IgD-negative memory B cell (primary cell): Measurements from ENCODE around the gene DPP6. TPM values are rescaled to one million over a fixed set of nuclear protein-coding genes. Genes with fewer than 3 reads are reported as not detected.

Experiments used
- H3K27ac Mint-ChIP-seq, 3 donors: one replicate each; pipeline ENCODE4 v1.8.0; 2020 to 2022; ENCODE audit warnings: mild to moderate bottlenecking in 3 of 3, mixed read lengths in 3 of 3, moderate library complexity in 1 of 3
- H3K27me3 Mint-ChIP-seq: one replicate; pipeline ENCODE4 v1.8.0; 2021; ENCODE audit warnings: mixed read lengths
- H3K36me3 Mint-ChIP-seq: one replicate; pipeline ENCODE4 v1.8.0; 2020; ENCODE audit warnings: mild to moderate bottlenecking, mixed read lengths
- H3K4me1 Mint-ChIP-seq, 3 donors: one replicate each; pipeline ENCODE4 v1.8.0; 2020 to 2022; ENCODE audit warnings: mixed read lengths in 3 of 3, mild to moderate bottlenecking in 1 of 3
- H3K4me3 Mint-ChIP-seq, 4 donors: one replicate each; pipeline ENCODE4 v1.8.0; 2020 to 2022; ENCODE audit warnings: mild to moderate bottlenecking in 4 of 4, mixed read lengths in 4 of 4, moderate library complexity in 3 of 4
- H3K9me3 Mint-ChIP-seq, 3 donors: one replicate each; pipeline ENCODE4 v1.8.0; 2020 to 2021; ENCODE audit warnings: mixed read lengths in 3 of 3, mild to moderate bottlenecking in 1 of 3
- polyA plus RNA-seq: library from polyadenylated mRNA; unstranded; fragments of 300-500 nt; fragmentation: Illumina TruSeq; gene quantifications from one replicate; pipeline ENCODE4 v1.2.3, GENCODE V29; 2021

DPP6 gene
- polyA plus RNA-seq, 1 donor from 2014 or later, result not detected

DNA sequence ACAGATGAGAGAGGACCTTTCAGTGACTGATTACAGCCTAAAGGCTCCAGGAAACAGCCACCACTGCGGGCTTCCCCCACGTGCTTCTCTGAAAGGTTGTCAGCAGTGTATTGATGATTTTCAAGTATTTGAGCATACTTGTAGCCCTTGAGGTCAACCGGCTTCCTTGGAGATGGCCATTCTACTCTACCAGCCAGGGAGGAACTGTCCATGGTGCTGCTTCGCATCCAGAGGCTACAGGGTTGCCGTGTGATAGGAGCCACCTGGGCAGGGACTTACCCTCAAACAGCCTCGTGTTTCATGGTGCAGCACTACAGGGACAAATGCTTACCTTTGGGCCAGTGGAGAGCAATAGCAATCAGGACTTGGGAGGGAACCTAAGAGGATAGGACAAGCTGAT, 179.5 kb downstream of the DPP6 start:
- H3K4me3 Mint-ChIP-seq, result no peak overlapping the region
- no peaks in the 10 kb centered on the region for H3K27me3 Mint-ChIP-seq
- H3K4me1 Mint-ChIP-seq, result no peaks in the 10 kb centered on the region
- H3K27ac Mint-ChIP-seq, result no peak overlapping the region
- H3K9me3 Mint-ChIP-seq, result peaks cover 2 to 14% (median 4%) of the 10 kb centered on the region in 3 donors
- H3K36me3 Mint-ChIP-seq, result peaks cover 1% of the 10 kb centered on the region

DNA sequence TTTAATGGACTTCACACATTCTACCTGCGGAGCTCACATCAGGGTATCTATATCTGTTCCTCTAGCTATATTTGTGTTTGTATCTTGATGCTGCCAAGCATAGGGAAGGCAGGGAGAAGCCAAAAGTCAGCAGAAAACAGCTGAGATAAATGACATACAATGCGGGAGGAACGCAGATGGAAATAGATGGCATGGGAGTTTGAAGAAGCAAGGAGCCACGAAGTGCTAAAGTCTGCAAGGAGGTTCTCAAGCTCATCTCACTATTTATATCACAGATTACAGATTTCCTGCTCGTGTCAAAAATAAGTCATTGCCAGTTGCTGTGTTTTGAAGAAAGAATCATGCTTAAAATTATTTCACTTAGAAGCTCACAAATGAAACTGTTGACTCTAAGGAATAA, 180.5 kb downstream of the DPP6 start:
- no peaks in the 10 kb centered on the region for H3K4me1 Mint-ChIP-seq
- H3K4me3 Mint-ChIP-seq, result no peak overlapping the region
- peaks cover 2 to 17% (median 2%) of the 10 kb centered on the region in 3 donors for H3K9me3 Mint-ChIP-seq
- H3K27ac Mint-ChIP-seq, result no peak overlapping the region
- H3K36me3 Mint-ChIP-seq, result peaks cover 1% of the 10 kb centered on the region
- H3K27me3 Mint-ChIP-seq, result no peaks in the 10 kb centered on the region

DNA sequence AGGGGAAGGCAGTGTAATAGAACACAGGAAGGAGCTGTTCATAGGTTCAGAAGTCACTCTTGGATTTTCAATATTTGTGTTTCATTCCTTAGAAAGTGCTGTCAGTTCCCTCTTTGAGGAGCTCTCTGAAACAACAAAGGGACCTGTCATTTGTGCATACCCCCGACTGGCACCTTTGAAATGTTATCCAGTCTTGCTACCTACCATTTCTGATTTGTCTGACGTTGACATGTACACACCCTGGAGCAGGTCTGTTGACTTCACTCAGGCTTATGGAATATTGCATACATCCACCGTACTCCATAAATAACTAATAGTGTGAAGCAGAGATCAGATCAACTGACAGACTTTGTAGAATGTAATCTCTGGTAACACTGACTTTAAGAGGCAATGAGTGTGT, 189.8 kb downstream of the DPP6 start:
- H3K9me3 Mint-ChIP-seq, result peaks cover 3 to 14% (median 11%) of the 10 kb centered on the region in 3 donors
- no peaks in the 10 kb centered on the region for H3K36me3 Mint-ChIP-seq
- no peak overlapping the region for H3K27ac Mint-ChIP-seq
- H3K4me3 Mint-ChIP-seq, result no peak overlapping the region
- H3K4me1 Mint-ChIP-seq, result peaks cover 0 to 1% (median 0%) of the 10 kb centered on the region in 3 donors
- no peaks in the 10 kb centered on the region for H3K27me3 Mint-ChIP-seq

DNA sequence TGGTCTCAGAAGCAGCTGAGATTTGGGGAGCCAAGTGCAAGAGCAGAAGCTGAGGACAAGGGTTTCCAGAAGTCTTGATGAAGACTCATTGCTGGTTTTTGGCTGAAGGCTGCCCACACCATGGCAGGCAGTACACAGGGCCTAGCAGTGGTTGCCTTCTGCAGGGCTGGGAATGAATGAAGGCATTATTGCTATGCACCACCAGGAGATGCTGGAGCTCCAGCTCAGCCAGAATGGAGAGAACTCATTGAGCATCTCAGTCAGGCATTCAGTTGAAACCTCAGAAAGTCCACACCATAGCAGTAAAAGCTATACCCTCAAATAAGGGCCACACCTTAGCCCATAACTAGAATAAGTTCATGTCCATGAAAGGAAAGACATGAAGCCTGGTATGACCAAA, 190.5 kb downstream of the DPP6 start:
- Mint-ChIP-seq H3K4me3 (no peak overlapping the region), H3K9me3 (peaks cover 4 to 11% (median 11%) of the 10 kb centered on the region in 3 donors), H3K4me1 (peaks cover 0 to 1% (median 0%) of the 10 kb centered on the region in 3 donors), H3K27ac (no peak overlapping the region), H3K27me3 (no peaks in the 10 kb centered on the region), H3K36me3 (no peaks in the 10 kb centered on the region)

DNA sequence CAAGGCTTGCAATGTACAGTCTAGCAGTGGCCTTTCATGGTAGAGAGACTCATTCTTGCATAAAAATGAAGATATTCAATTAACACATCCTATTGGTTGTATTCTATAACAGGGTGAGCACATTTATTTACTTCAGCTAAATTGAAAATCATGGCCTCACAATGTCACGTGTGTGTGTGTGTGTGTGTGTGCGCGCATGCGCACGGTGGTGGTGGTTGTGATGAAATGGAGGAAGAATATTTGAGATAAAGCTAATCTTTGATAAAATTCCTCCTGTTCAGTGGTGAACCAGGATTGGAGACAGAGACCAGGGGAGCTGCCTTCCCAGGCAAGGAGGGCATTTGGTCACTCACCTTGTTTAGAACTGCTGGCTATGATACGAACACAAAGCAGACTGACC, 199.8 kb downstream of the DPP6 start:
- H3K4me1 Mint-ChIP-seq, result no peaks in the 10 kb centered on the region
- H3K27me3 Mint-ChIP-seq, result no peaks in the 10 kb centered on the region
- no peak overlapping the region for H3K4me3 Mint-ChIP-seq
- no peak overlapping the region for H3K27ac Mint-ChIP-seq
- H3K36me3 Mint-ChIP-seq, result no peaks in the 10 kb centered on the region
- peaks cover 3 to 9% (median 8%) of the 10 kb centered on the region in 3 donors for H3K9me3 Mint-ChIP-seq

DNA sequence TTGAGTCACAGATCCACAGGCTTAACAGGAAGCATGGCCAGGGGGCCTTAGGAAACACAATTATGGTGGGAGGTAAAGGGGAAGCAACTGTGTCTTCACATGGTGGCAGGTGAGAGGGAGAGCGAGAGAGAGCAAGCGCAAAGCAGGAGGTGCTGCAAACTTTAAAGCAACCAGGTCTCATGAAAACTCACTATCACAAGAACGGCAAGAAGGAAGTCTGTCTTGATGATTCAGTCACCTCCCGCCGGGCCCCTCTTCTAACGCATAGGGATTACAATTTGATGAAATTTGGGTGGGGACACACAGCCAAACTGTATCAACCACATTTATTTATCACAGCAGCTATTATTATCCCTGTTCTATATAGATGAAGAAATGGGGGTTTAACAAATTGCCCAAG, 201.6 kb downstream of the DPP6 start:
- Mint-ChIP-seq H3K4me1 (no peaks in the 10 kb centered on the region), H3K9me3 (peaks cover 5 to 8% (median 8%) of the 10 kb centered on the region in 3 donors), H3K27ac (no peak overlapping the region), H3K4me3 (no peak overlapping the region), H3K27me3 (no peaks in the 10 kb centered on the region), H3K36me3 (no peaks in the 10 kb centered on the region)

DNA sequence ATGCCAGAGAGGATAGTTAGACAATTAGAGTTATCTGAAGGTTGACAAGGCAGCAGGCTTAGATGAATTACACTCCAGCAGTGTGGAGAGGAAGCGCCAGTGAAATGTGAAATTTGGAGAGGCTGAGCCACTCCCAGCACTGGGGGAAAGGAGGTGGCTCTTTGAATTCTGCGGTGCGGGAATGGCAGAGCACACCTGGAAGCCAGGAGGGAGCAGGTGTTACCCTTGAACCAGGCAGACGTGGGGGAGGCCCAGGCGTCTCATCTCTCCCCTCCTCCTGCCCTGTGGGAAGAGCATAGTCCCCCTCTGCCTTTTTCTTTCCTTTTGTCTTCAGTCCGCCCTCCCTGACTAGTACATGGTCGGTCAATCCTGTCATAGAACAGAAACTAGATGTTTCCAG, 203.1 kb downstream of the DPP6 start:
- no peak overlapping the region for H3K27ac Mint-ChIP-seq
- H3K27me3 Mint-ChIP-seq, result no peaks in the 10 kb centered on the region
- H3K9me3 Mint-ChIP-seq, result peaks cover 3 to 16% (median 8%) of the 10 kb centered on the region in 3 donors
- H3K36me3 Mint-ChIP-seq, result no peaks in the 10 kb centered on the region
- H3K4me3 Mint-ChIP-seq, result no peak overlapping the region
- no peaks in the 10 kb centered on the region for H3K4me1 Mint-ChIP-seq

DNA sequence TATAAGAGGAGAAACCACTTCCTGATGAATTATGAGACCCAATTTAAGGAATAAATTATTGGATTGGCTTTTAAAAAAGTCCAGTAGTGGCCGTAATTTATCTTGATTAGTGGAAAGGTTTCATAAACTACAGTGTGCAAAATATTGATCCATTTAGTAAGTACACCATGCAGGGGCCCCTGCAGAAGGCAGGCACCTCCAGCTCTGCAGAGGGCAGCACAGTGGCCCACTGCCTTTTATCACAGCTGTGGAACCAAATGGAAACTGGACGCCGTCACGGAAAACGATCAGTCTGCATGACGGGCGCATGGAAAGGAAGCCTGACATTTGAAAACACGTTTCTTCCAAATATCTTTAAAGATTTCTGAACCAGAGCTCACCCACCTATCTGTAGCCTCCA, 204.0 kb downstream of the DPP6 start:
- no peaks in the 10 kb centered on the region for H3K4me1 Mint-ChIP-seq
- no peaks in the 10 kb centered on the region for H3K36me3 Mint-ChIP-seq
- H3K4me3 Mint-ChIP-seq, result no peak overlapping the region
- no peaks in the 10 kb centered on the region for H3K27me3 Mint-ChIP-seq
- peaks cover 3 to 16% (median 6%) of the 10 kb centered on the region in 3 donors for H3K9me3 Mint-ChIP-seq
- H3K27ac Mint-ChIP-seq, result no peak overlapping the region

DNA sequence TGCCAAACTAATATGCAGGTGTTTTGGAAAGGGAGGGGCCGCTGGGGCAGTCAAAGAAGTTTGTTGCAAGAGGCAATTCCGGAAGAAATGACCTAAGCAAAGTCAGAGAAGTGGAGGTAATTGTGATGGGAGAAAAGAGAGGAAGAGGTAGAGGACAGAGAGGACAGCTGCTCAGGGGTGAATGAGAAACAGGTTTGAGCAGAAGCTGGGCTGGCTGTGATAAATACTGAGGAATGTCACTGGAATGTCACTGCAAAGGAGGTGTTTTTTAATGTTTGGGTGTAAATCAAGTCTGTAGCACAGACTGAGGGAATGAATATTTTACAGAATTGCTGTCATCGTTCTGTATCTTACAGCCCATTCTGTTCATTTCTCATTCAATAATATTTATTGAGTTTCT, 207.2 kb downstream of the DPP6 start:
- no peaks in the 10 kb centered on the region for H3K36me3 Mint-ChIP-seq
- no peaks in the 10 kb centered on the region for H3K27me3 Mint-ChIP-seq
- H3K4me3 Mint-ChIP-seq, result no peak overlapping the region
- H3K27ac Mint-ChIP-seq, result no peak overlapping the region
- no peaks in the 10 kb centered on the region for H3K4me1 Mint-ChIP-seq
- H3K9me3 Mint-ChIP-seq, result peaks cover 3 to 12% (median 8%) of the 10 kb centered on the region in 3 donors

DNA sequence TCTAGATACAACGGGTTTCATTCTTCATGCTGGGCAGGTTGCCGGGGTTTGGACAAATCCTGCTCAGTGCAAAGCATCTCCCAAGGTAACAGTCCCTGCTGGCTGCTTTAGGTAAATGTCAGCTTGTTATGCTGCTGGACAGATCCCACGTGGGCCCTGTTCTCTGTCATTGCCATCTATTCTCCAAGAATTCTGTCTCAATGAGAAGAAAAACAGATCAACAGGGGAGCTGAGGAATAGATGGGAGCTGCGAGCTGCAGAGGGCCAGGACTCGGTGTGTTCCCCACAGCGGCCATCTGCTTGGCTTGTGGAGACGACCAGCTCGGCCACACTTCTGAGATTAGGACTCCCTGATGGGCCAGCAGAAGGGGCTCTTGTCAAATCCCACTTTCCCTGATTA, 235.2 kb downstream of the DPP6 start:
- Mint-ChIP-seq H3K4me3 (no peak overlapping the region), H3K4me1 (no peaks in the 10 kb centered on the region), H3K9me3 (peaks cover 3 to 4% (median 4%) of the 10 kb centered on the region in 3 donors), H3K27me3 (no peaks in the 10 kb centered on the region), H3K27ac (no peak overlapping the region), H3K36me3 (peaks cover 2% of the 10 kb centered on the region)

DNA sequence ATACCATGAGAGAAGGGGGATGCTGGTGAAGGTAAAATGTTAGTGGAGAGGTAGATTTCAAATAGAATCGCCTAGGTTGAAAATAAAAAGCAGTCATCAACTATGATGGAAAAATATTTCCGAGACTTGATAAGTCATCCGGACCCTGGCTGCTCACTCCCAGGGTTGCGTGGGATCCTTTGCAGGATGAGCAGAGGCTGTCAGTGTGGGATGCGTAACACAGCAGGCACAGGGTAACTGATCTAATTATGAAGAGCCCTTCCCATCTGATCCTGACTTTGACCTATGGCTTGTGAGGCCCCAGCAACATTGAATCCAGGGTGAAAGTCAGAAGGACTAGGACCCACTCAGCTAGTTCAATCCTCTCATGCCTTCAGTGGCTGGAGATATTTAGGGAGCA, 236.9 kb downstream of the DPP6 start:
- Mint-ChIP-seq H3K4me1 (no peaks in the 10 kb centered on the region), H3K36me3 (peaks cover 2% of the 10 kb centered on the region), H3K4me3 (no peak overlapping the region), H3K9me3 (peaks cover 3 to 4% (median 4%) of the 10 kb centered on the region in 3 donors), H3K27ac (no peak overlapping the region), H3K27me3 (no peaks in the 10 kb centered on the region)

DNA sequence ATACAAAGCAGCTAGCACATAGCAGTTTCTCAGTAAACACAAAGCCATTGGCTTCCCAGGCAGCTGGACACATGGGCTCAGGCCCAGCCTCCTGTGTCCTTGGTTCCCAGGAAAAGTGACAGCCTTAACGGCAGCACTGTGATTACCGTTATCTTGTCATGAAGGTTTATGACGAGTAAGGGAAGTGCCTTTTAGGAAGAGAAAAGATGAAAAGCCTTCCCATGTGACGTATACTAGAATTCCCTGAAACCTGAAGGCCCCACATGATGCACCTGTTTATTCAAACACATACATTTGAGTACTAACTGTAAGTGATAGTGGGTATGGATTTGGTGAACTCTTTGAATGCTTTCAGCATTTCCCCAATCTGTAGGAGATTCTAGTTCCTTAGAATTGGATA, 244.2 kb downstream of the DPP6 start:
- peaks cover 4% of the 10 kb centered on the region for H3K36me3 Mint-ChIP-seq
- no peaks in the 10 kb centered on the region for H3K4me1 Mint-ChIP-seq
- no peaks in the 10 kb centered on the region for H3K9me3 Mint-ChIP-seq
- no peak overlapping the region for H3K27ac Mint-ChIP-seq
- H3K27me3 Mint-ChIP-seq, result no peaks in the 10 kb centered on the region
- no peak overlapping the region for H3K4me3 Mint-ChIP-seq

DNA sequence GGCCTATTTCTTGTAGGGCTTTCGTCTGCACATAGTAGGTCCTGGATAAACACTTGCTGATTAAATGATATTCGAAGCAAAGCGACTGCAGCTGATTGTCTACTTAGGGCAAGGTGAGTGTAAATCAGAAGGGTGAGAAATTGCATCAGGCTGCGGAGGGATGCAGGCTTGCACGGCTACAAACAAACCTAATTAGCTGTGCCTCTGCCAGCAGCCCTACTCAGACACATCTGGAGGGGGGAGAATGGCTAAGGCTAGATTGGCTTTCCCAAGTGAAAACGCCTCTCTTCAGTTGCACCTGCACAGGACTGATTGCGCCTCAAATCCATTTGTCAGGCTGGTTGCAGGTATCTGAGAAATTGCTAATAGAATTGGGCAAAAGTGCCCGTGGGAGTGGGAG, 247.5 kb downstream of the DPP6 start:
- Mint-ChIP-seq H3K36me3 (no peaks in the 10 kb centered on the region), H3K9me3 (peaks cover 0 to 4% (median 2%) of the 10 kb centered on the region in 3 donors), H3K27ac (no peak overlapping the region), H3K4me3 (no peak overlapping the region), H3K4me1 (no peaks in the 10 kb centered on the region), H3K27me3 (no peaks in the 10 kb centered on the region)

DNA sequence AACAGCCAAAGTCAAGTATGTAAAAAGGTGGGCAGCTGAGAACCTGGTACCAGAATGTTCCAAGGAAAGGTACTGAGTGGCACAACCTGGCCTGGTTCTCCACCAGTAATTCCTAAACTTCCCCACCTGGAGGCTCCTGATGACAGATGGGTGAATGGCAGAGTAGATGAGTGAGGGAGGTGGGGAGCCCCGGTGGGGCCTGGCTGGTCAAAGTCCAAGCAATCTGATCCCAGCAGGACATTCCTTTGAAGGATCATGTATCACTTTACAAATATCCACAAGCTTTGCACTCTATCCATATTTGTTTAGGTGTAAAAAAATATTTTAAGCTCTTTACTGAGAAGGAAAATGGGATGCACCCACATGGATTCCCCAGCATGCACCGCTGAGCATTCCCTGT, 250.2 kb downstream of the DPP6 start:
- H3K27ac Mint-ChIP-seq, result no peak overlapping the region
- H3K27me3 Mint-ChIP-seq, result no peaks in the 10 kb centered on the region
- H3K9me3 Mint-ChIP-seq, result peaks cover 0 to 4% (median 3%) of the 10 kb centered on the region in 3 donors
- no peaks in the 10 kb centered on the region for H3K4me1 Mint-ChIP-seq
- H3K36me3 Mint-ChIP-seq, result no peaks in the 10 kb centered on the region
- no peak overlapping the region for H3K4me3 Mint-ChIP-seq

DNA sequence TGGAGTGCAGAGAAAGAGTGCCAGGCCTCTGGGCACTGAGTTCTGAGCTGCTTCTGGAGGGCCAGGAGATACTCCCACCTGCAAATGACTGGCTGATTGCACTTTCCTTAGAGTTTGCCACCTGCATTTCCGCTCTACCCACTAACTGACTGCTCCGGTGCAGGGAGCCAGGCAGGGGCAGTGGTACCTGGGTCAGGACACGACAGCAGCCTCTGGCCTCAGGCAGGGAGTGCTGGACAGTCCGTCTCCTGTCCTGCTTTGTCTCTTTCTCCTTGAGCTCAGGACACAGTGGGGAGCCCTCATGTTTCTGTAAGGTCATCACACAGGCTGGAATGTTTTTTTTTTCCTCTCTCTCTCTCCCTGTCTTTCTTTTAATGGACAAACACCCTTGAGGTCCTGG, 252.0 kb downstream of the DPP6 start:
- Mint-ChIP-seq H3K4me3 (no peak overlapping the region), H3K9me3 (peaks cover 0 to 4% (median 3%) of the 10 kb centered on the region in 3 donors), H3K27me3 (no peaks in the 10 kb centered on the region), H3K4me1 (no peaks in the 10 kb centered on the region), H3K27ac (no peak overlapping the region), H3K36me3 (no peaks in the 10 kb centered on the region)

DNA sequence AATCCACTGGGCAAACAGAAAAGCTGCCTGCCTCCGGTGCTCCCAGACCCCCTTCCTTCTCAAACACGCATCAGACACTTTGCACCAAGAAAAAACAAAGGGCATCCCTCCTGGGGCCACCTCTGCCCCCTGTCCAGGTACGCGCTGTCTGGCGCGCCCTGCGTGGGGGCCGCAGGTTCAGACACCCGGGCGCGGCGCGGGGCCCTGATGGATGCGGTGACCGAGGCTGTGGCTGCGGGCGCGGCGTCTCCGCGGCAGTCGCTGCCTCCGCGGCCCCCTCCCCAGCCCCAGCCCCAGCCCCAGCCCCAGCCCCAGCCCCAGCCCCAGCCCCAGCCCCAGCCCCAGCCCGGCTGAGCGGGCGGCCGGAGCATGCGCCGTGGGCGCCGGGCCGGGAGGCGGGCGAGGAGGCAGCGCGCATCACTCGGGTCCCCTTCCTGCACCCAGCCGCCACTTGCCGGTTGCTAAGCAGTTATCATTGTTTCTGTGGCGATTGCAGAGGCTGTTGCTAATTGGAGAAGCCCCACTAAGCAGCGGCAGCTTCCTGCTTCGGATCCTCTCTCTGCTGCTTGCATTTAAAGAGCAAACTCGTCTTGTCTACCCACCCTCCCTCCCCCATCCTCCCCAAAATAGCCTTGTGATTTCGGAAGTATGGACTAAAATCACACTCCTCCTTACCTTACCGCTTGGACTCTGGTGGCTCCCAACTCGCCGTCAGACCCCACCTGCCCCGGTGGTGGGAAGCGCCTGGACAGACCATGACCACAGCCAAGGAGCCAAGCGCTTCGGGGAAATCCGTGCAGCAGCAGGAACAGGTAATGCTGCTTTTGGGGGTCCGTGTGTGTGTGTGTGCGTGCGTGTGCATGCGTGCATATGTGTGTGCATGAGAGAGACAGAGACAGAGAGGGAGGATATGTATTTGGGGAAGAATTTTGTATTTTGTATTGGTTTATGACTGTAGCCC, 252.8 kb downstream of the DPP6 start:
- Mint-ChIP-seq H3K4me3 (no peak overlapping the region), H3K9me3 (peaks cover 0 to 4% (median 3%) of the 10 kb centered on the region in 3 donors), H3K27me3 (no peaks in the 10 kb centered on the region), H3K4me1 (no peaks in the 10 kb centered on the region), H3K36me3 (no peaks in the 10 kb centered on the region), H3K27ac (no peak overlapping the region)
